ENCODE measurements around the gene ATP6V1D.

- no peak for TF ChIP-seq CTCF (conservative IDR thresholded peaks at IDR 0.05; ENCODE audit: low read length)
- TF ChIP-seq EZH2phosphoT487 (IDR thresholded peaks at IDR 0.05; ENCODE audit: borderline replicate concordance), result no peak
These were observed 7.5 kb downstream of the ATP6V1D start for GRCh38 chr14:67352055-67352454.

Data from Loucy (cell line).